ENCODE measurements around the gene OTUD7B.
"Not testable (repeated sequence)": the region's sequence is repeated elsewhere in the genome, so short reads cannot be mapped to it uniquely, and the experiment has no call there.

Gene OTUD7B

DNA sequence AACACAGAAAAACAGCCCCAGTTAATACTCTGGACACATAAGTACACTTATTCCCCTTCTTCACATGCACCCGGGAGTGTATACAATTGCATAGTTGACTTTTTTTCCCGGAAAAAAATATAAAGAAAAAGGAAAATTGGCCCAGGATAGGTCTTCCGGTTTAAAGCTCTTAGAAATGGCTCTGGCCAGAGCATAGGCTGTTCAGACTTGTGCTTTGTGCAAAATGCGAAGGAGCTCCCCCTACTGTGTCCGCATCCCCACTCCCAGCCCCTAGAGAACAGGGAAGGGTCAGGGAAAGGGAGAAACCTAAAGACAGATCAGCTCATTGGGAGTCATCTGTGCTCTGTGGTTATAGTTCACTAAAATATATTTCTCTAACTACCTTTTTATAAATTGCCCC, 68.3 kb downstream of the OTUD7B start:
- Histone ChIP-seq H4K20me1 (ENCODE audit: insufficient read depth, low read length) (no peaks in the 10 kb centered on the region), H3K79me2 (ENCODE audit: low read length) (no peaks in the 10 kb centered on the region), H3K4me1 (ENCODE audit: low read length) (peaks cover 21% of the 10 kb centered on the region), H3K27me3 (replicated peaks; ENCODE audit: insufficient read depth, low read length) (no peaks in the 10 kb centered on the region), H3K4me2 (ENCODE audit: low read depth, low read length) (no peak overlapping the region), H3K9me3 (replicated peaks; ENCODE audit: insufficient read depth, low read length) (no peaks in the 10 kb centered on the region), H3K4me3 (ENCODE audit: low read length) (no peak overlapping the region), H3K27ac (ENCODE audit: low read length) (no peak overlapping the region), H3K36me3 (replicated peaks; ENCODE audit: insufficient read depth, low read length) (0 out of 2 replicates have a peak, but pooled peaks cover 3% of the 10 kb centered on the region), H2AFZ (ENCODE audit: low read length) (no peak overlapping the region), H3F3A (ENCODE audit: insufficient read depth, low read length) (peaks cover 14% of the 10 kb centered on the region), H3K9ac (ENCODE audit: low read length) (no peak overlapping the region), H3K9me2 (replicated peaks; ENCODE audit: insufficient read depth, low read length) (no peaks in the 10 kb centered on the region)
- TF ChIP-seq CTCF (IDR thresholded peaks at IDR 0.05; ENCODE audit: low read length) (no peak), EZH2 (optimal IDR thresholded peaks at IDR 0.05; ENCODE audit: low read depth, low read length) (no peak), EZH2phosphoT487 (IDR thresholded peaks at IDR 0.05; ENCODE audit: low read length) (no peak)
- no peak for DNase-seq

- no peak overlapping the region for H3K4me2 ChIP-seq (ENCODE audit: low read depth, low read length)
- H3K27ac ChIP-seq (ENCODE audit: low read length): no peak overlapping the region
- no peak for DNase-seq
- H3K9me2 ChIP-seq (replicated peaks; ENCODE audit: insufficient read depth, low read length): no peaks in the 10 kb centered on the region
- H3K4me1 ChIP-seq (ENCODE audit: low read length): peaks cover 27% of the 10 kb centered on the region
- H4K20me1 ChIP-seq (ENCODE audit: insufficient read depth, low read length): no peaks in the 10 kb centered on the region
- peaks cover 16% of the 10 kb centered on the region for H3F3A ChIP-seq (ENCODE audit: insufficient read depth, low read length)
- H3K4me3 ChIP-seq (ENCODE audit: low read length): no peak overlapping the region
- H3K9me3 ChIP-seq (replicated peaks; ENCODE audit: insufficient read depth, low read length): no peaks in the 10 kb centered on the region
- no peaks in the 10 kb centered on the region for H3K27me3 ChIP-seq (replicated peaks; ENCODE audit: insufficient read depth, low read length)
- no peak overlapping the region for H3K9ac ChIP-seq (ENCODE audit: low read length)
- TF ChIP-seq EZH2phosphoT487 (IDR thresholded peaks at IDR 0.05; ENCODE audit: low read length): no peak
- TF ChIP-seq EZH2 (optimal IDR thresholded peaks at IDR 0.05; ENCODE audit: low read depth, low read length): no peak
- TF ChIP-seq CTCF (IDR thresholded peaks at IDR 0.05; ENCODE audit: low read length): no peak
- H2AFZ ChIP-seq (ENCODE audit: low read length): no peak overlapping the region
- no peaks in the 10 kb centered on the region for H3K79me2 ChIP-seq (ENCODE audit: low read length)
- no peaks in the 10 kb centered on the region for H3K36me3 ChIP-seq (replicated peaks; ENCODE audit: insufficient read depth, low read length)
Observed at GRCh38 chr1:149940427-149940826, 70.1 kb downstream of the OTUD7B start.

GRCh38 chr1:149938668-149939003, 71.9 kb downstream of the OTUD7B start:
- Histone ChIP-seq H3K4me1 (ENCODE audit: low read length) (peaks cover 27% of the 10 kb centered on the region), H3F3A (ENCODE audit: insufficient read depth, low read length) (peaks cover 16% of the 10 kb centered on the region), H3K4me2 (ENCODE audit: low read depth, low read length) (peak overlapping the region; percentile 18; the same call in 1 of the 2 replicates)
- not testable (repeated sequence) for H2AFZ ChIP-seq (ENCODE audit: low read length); H3K27me3 ChIP-seq (replicated peaks; ENCODE audit: insufficient read depth, low read length); H3K9me2 ChIP-seq (replicated peaks; ENCODE audit: insufficient read depth, low read length); H3K9me3 ChIP-seq (replicated peaks; ENCODE audit: insufficient read depth, low read length); H3K9ac ChIP-seq (ENCODE audit: low read length); H3K27ac ChIP-seq (ENCODE audit: low read length); H3K36me3 ChIP-seq (replicated peaks; ENCODE audit: insufficient read depth, low read length); DNase-seq; H3K79me2 ChIP-seq (ENCODE audit: low read length); H4K20me1 ChIP-seq (ENCODE audit: insufficient read depth, low read length); H3K4me3 ChIP-seq (ENCODE audit: low read length)

GRCh38 chr1:149937759-149938158, 72.8 kb downstream of the OTUD7B start:
- Histone ChIP-seq H3K27me3 (replicated peaks; ENCODE audit: insufficient read depth, low read length) (no peaks in the 10 kb centered on the region), H3K4me1 (ENCODE audit: low read length) (peaks cover 27% of the 10 kb centered on the region), H3K9me3 (replicated peaks; ENCODE audit: insufficient read depth, low read length) (no peaks in the 10 kb centered on the region), H3K4me3 (ENCODE audit: low read length) (peak overlapping the region; percentile 0; the same call in 1 of the 2 replicates), H3K9ac (ENCODE audit: low read length) (peak overlapping the region; percentile 2; the same call in 1 of the 2 replicates), H3K4me2 (ENCODE audit: low read depth, low read length) (peak overlapping the region; percentile 28), H3K36me3 (replicated peaks; ENCODE audit: insufficient read depth, low read length) (no peaks in the 10 kb centered on the region), H3F3A (ENCODE audit: insufficient read depth, low read length) (peaks cover 16% of the 10 kb centered on the region), H3K9me2 (replicated peaks; ENCODE audit: insufficient read depth, low read length) (no peaks in the 10 kb centered on the region), H2AFZ (ENCODE audit: low read length) (0 out of 2 replicates have a peak overlapping the region, but pooled peaks have one; percentile 1), H4K20me1 (ENCODE audit: insufficient read depth, low read length) (no peaks in the 10 kb centered on the region), H3K79me2 (ENCODE audit: low read length) (no peaks in the 10 kb centered on the region), H3K27ac (ENCODE audit: low read length) (peak overlapping the region; percentile 46; the same call in 1 of the 2 replicates)
- TF ChIP-seq CTCF (IDR thresholded peaks at IDR 0.05; ENCODE audit: low read length): no peak
- no peak for TF ChIP-seq EZH2phosphoT487 (IDR thresholded peaks at IDR 0.05; ENCODE audit: low read length)
- no peak for TF ChIP-seq EZH2 (optimal IDR thresholded peaks at IDR 0.05; ENCODE audit: low read depth, low read length)
- DNase-seq: peak; percentile 85
